GM18951 (cell line): Measurements from ENCODE around the gene NEURL1B.

Experiments used
- POLR2A ChIP-seq: IDR thresholded peaks from 4 replicates; pipeline ENCODE4 v1.6.1; 2011; ENCODE audit warnings: mild to moderate bottlenecking; ENCODE audit not compliant: insufficient read length, insufficient read depth; ENCODE audit errors: extremely low read depth
- in situ Hi-C: fragments of 300-500 bp; cut with MboI; formaldehyde crosslinking; loops from one replicate; pipeline ENCODE4 v1.12.0; 2022; ENCODE audit warnings: low sequenced_read_pairs, mixed read lengths, inconsistent platforms; ENCODE audit not compliant: unreplicated experiment

NEURL1B gene

GRCh38 chr5:172712610-172713009 lies 71.5 kb downstream of the NEURL1B start:
- no peak for TF ChIP-seq POLR2A
- in situ Hi-C loops, result no loop called here

- in situ Hi-C loops, result no loop called here
- no peak for TF ChIP-seq POLR2A
Measured at GRCh38 chr5:172713113-172713808, 72.2 kb downstream of the NEURL1B start.

- in situ Hi-C loops, result no loop called here
Measured at GRCh38 chr5:172713809-172714490, 72.9 kb downstream of the NEURL1B start.

GRCh38 chr5:172714491-172715420 lies 73.7 kb downstream of the NEURL1B start:
- TF ChIP-seq POLR2A, result no peak
- in situ Hi-C loops, result loop anchor here (5.0 kb wide), 1 partner anchor 218 kb away; no protein-coding TSS in a partner anchor

More at GRCh38 chr5:172713809-172714490, 72.9 kb downstream of the NEURL1B start:
- TF ChIP-seq POLR2A, result no peak

- no peak for TF ChIP-seq POLR2A
- in situ Hi-C loops, result loop anchor here (5.0 kb wide), 1 partner anchor 217 kb away; no protein-coding TSS in a partner anchor
Measured at GRCh38 chr5:172715421-172715780, 74.3 kb downstream of the NEURL1B start.

GRCh38 chr5:172715931-172716682 lies 75.0 kb downstream of the NEURL1B start:
- in situ Hi-C loops, result loop anchor here (5.0 kb wide), 1 partner anchor 216 kb away; no protein-coding TSS in a partner anchor
- TF ChIP-seq POLR2A, result no peak

- no peak for TF ChIP-seq POLR2A
- in situ Hi-C loops, result loop anchor here (5.0 kb wide), 1 partner anchor 215 kb away; no protein-coding TSS in a partner anchor
Measured at GRCh38 chr5:172716796-172717313, 75.8 kb downstream of the NEURL1B start.

GRCh38 chr5:172717481-172718195 lies 76.6 kb downstream of the NEURL1B start:
- in situ Hi-C loops, result loop anchor here (5.0 kb wide), 1 partner anchor 215 kb away; no protein-coding TSS in a partner anchor
- TF ChIP-seq POLR2A, result no peak

GRCh38 chr5:172718527-172719114 lies 77.6 kb downstream of the NEURL1B start:
- TF ChIP-seq POLR2A, result no peak
- in situ Hi-C loops, result loop anchor here (5.0 kb wide), 1 partner anchor 214 kb away; no protein-coding TSS in a partner anchor

GRCh38 chr5:172719211-172719610 lies 78.1 kb downstream of the NEURL1B start:
- in situ Hi-C loops, result loop anchor here (5.0 kb wide), 1 partner anchor 213 kb away; no protein-coding TSS in a partner anchor
- no peak for TF ChIP-seq POLR2A

GRCh38 chr5:172720655-172721054 lies 79.6 kb downstream of the NEURL1B start:
- in situ Hi-C loops, result no loop called here

More at GRCh38 chr5:172720655-172721054, 79.6 kb downstream of the NEURL1B start:
- TF ChIP-seq POLR2A, result no peak
